Heart right ventricle (tissue), 16 donors: ENCODE results near the gene TBC1D17. TPM values are rescaled to one million over a fixed set of nuclear protein-coding genes. Genes with fewer than 3 reads are reported as not detected.

Experiments used
- ATAC-seq, 8 donors: fragments of 200-7000 bp; cut with Tn5 transposase; one replicate each; pipeline ENCODE4 v1.9.1; 2020; ENCODE audit warnings: mild to moderate bottlenecking in 8 of 8, moderate library complexity in 8 of 8, moderate number of reproducible peaks in 1 of 8
- DNase-seq, 2 donors: peaks; one replicate each; pipeline ENCODE4 v3.0.0-alpha.2; 2020
- H3K27ac ChIP-seq, 10 donors: fragments of 200-600 bp; sonication (generic) in 2 of 10; one replicate each; pipeline versions ENCODE4 v1.5.0 to v1.8.0; 2020 to 2022; ENCODE audit warnings: mild to moderate bottlenecking in 3 of 10
- H3K27me3 ChIP-seq, 7 donors: fragments of 200-600 bp; one replicate each; pipeline ENCODE4 v1.8.0; 2021 to 2022; ENCODE audit warnings: mild to moderate bottlenecking in 2 of 7
- H3K36me3 ChIP-seq, 9 donors: fragments of 200-600 bp; sonication (generic) in 1 of 9; one replicate each; pipeline versions ENCODE4 v1.5.0 to v1.8.0; 2020 to 2022; ENCODE audit warnings: mild to moderate bottlenecking in 2 of 9
- H3K4me1 ChIP-seq, 9 donors: fragments of 200-600 bp; sonication (generic) in 1 of 9; one replicate each; pipeline versions ENCODE4 v1.5.0 to v1.8.0; 2020 to 2022; ENCODE audit warnings: mild to moderate bottlenecking in 4 of 9
- H3K4me3 ChIP-seq, 10 donors: fragments of 200-600 bp; sonication (generic) in 2 of 10; one replicate each; pipeline versions ENCODE4 v1.5.0 to v1.8.0; 2020 to 2022; ENCODE audit warnings: mild to moderate bottlenecking in 7 of 10, moderate library complexity in 2 of 10
- H3K9me3 ChIP-seq, 11 donors: fragments of 200-600 bp in 10 of 11; sonication (generic) in 2 of 11; one replicate each; pipeline versions ENCODE4 v1.5.0 to v1.8.0; 2013 to 2022; ENCODE audit warnings: mild to moderate bottlenecking in 2 of 11, control low read depth in 1 of 11, moderate library complexity in 1 of 11
- CTCF ChIP-seq, 9 donors: fragments of 200-600 bp; sonication (generic) in 2 of 9; IDR thresholded peaks; one replicate each; pipeline versions ENCODE4 v1.5.0 to v1.8.0; 2021 to 2022; ENCODE audit warnings: antibody characterized with exemption in 9 of 9, mild to moderate bottlenecking in 5 of 9, moderate library complexity in 1 of 9
- WGBS, 2 donors: extraction: QIAGEN DNeasy Blood & Tissue Kit; methylation state at CpG; one replicate each; pipeline ENCODE4 v1.1.7; 2013; ENCODE audit warnings: inconsistent platforms in 1 of 2; 5-methylcytosine and 5-hydroxymethylcytosine counted together
- intact Hi-C, 10 donors: fragments of 100-400 bp; cut with DNase I; formaldehyde crosslinking; loops; one replicate each; pipeline versions ENCODE4 v1.11.1 to v1.14.2; 2022
- polyA plus RNA-seq, 2 donors: library from polyadenylated mRNA; stranded (reverse); fragments of 200-250 nt; gene quantifications; one replicate each; pipeline ENCODE4 v1.2.3, GENCODE V29; 2013
- total RNA-seq, 10 donors: library from RNA; stranded (reverse); fragmentation: NEBNext Ultra II Directional in 3 of 10; extraction: Animal tissue kit (Norgen Biotek cat#: 25700) in 3 of 10; gene quantifications; one replicate each; pipeline versions ENCODE4 v1.2.1 to v1.2.4, GENCODE V29; 2021 to 2023
- donor health status: Arrhythmogenic right ventricular cardiomyopathy.
- donor health status: ischemic (EF 13 %, LVEDD 7.1; RV severe dilation, severe dysfunction).
- donor health status: healthy with polysubstance abuse.
- donor health status: DM: no; HTN: yes; CAD: no.
- donor health status: DM: no; HTN: no; CAD: no.
- donor health status: ischemic (EF 25% LVEDD 6.9; RV normal size, moderate dysfunction).
- donor health status: ischemic (EF 25% LVEDD 5.7; RV mildly dilated, moderate dysfunction).
- donor health status: healthy.
- donor health status: DM: yes; HTN: yes; CAD: no.
- donor health status: Ischemic cardiomyopathy.
- donor health status: ischemic (EF 35%, LVEDD 5.7; RV mildly dilated, moderate dysfunction).
- donor health status: nonischemic (EF 11% LVEDD 7.7; RV severe dilation, severe dysfunction).
- donor health status: DM: yes; HTN: yes; CAD: no.
- donor health status: PGD.
- donor health status: ischemic (EF 29% LVEDD 5.4; RV normal size, mild dysfunction).
- donor health status: nonischemic (EF 23%, LVEDD 6.1; RV moderate dilation, normal function).

Gene TBC1D17
- total and polyA plus RNA-seq, 12 donors: 30.4 to 57.9 (median 49.8) TPM

- Histone ChIP-seq H3K36me3 (peaks cover 0 to 24% (median 0%) of the 10 kb centered on the region in 9 donors), H3K9me3 (no peaks in the 10 kb centered on the region), H3K4me3 (no peak overlapping the region), H3K4me1 (peaks cover 4 to 32% (median 16%) of the 10 kb centered on the region in 9 donors), H3K27ac (no peak overlapping the region), H3K27me3 (no peaks in the 10 kb centered on the region)
- 96 to 97% methylated on average over 5 of the region's 5 CpGs for WGBS, 2 donors
- intact Hi-C loops: loop anchor here in 2 of 10 donors (10.0 kb wide), 2 partner anchors 53 to 203 kb away; no protein-coding TSS in a partner anchor
- no peak for TF ChIP-seq CTCF (IDR thresholded peaks at IDR 0.05)
- ATAC-seq (no peak), DNase-seq (no peak)
Observed at GRCh38 chr19:49932041-49932451, 54.5 kb downstream of the TBC1D17 start.

GRCh38 chr19:49932731-49933131 is 55.2 kb downstream of the TBC1D17 start:
- no peak for DNase-seq
- ATAC-seq: no peak
- H3K36me3 ChIP-seq: peaks cover 0 to 17% (median 0%) of the 10 kb centered on the region in 9 donors
- intact Hi-C loops: loop anchor here in 2 of 10 donors (10.0 kb wide), 2 partner anchors 52 to 202 kb away; no protein-coding TSS in a partner anchor
- no peak overlapping the region for H3K27ac ChIP-seq
- H3K4me1 ChIP-seq: peaks cover 3 to 28% (median 12%) of the 10 kb centered on the region in 9 donors
- WGBS, 2 donors: 92 to 93% methylated on average over 21 to 25 of the region's 25 CpGs
- TF ChIP-seq CTCF (IDR thresholded peaks at IDR 0.05): no peak
- H3K9me3 ChIP-seq: no peaks in the 10 kb centered on the region
- no peak overlapping the region for H3K4me3 ChIP-seq
- H3K27me3 ChIP-seq: no peaks in the 10 kb centered on the region

DNA sequence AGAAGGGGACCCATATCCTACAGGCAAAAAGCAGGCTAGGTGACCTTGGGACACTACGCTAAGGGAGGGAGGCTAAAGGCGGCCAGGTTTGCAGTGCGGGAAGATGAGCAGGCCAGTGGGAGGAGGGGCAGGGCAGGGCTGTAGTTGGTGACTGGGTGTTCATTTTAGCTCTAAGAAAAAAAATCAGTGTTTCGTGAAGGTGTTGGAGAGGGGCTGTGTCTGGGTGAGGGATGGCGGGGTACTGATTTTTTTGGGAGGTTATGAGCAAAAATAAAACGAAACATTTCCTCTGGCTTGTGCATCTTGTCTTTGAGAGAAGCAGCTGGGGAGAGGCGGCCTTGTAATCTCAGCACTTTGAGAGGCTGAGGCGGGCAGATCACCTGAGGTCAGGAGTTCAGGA is 56.1 kb downstream of the TBC1D17 start:
- Histone ChIP-seq H3K4me1 (peaks cover 0 to 23% (median 7%) of the 10 kb centered on the region in 9 donors), H3K36me3 (peaks cover 0 to 13% (median 0%) of the 10 kb centered on the region in 9 donors), H3K4me3 (no peak overlapping the region), H3K27me3 (peaks cover 0 to 3% (median 0%) of the 10 kb centered on the region in 7 donors), H3K9me3 (no peaks in the 10 kb centered on the region), H3K27ac (no peak overlapping the region)
- TF ChIP-seq CTCF (IDR thresholded peaks at IDR 0.05): no peak
- ATAC-seq: no peak
- intact Hi-C loops: loop anchor here in 2 of 10 donors (10.0 kb wide), 2 partner anchors 51 to 201 kb away; no protein-coding TSS in a partner anchor
- 88 to 90% methylated on average over 8 of the region's 8 CpGs for WGBS, 2 donors
- no peak for DNase-seq

GRCh38 chr19:49936549-49936948 is 59.0 kb downstream of the TBC1D17 start:
- Histone ChIP-seq H3K4me3 (no peak overlapping the region), H3K27me3 (peaks cover 0 to 3% (median 0%) of the 10 kb centered on the region in 7 donors), H3K9me3 (no peaks in the 10 kb centered on the region), H3K27ac (no peak overlapping the region), H3K36me3 (peaks cover 0 to 9% (median 0%) of the 10 kb centered on the region in 9 donors), H3K4me1 (peaks cover 0 to 14% (median 7%) of the 10 kb centered on the region in 9 donors)
- no peak for TF ChIP-seq CTCF (IDR thresholded peaks at IDR 0.05)
- WGBS, 2 donors: 73 to 75% methylated on average over 5 of the region's 5 CpGs
- ATAC-seq: no peak
- intact Hi-C loops: loop anchor here in 8 of 10 donors (2.0 to 10.0 kb wide), 6 partner anchors 46 to 198 kb away; no protein-coding TSS in a partner anchor
- no peak for DNase-seq
